K562 (cell line): ENCODE results near the gene VNN1.

Experiments
- CBFB ChIP-seq: sonication (generic); formaldehyde crosslinking; IDR thresholded peaks from 2 replicates; pipeline ENCODE4 v1.4.0; 2020; ENCODE audit warnings: mild to moderate bottlenecking, missing genetic modification reagents
- EZH2 ChIP-seq: IDR thresholded peaks from 2 replicates; pipeline ENCODE4 v1.6.1; 2012; ENCODE audit warnings: low read depth, mild to moderate bottlenecking, inconsistent platforms, low read length, borderline replicate concordance
- U2AF1 ChIP-seq: fragments of 200-400 bp; formaldehyde crosslinking; optimal IDR thresholded peaks from 2 replicates; pipeline ENCODE3; 2017; ENCODE audit warnings: mild to moderate bottlenecking, low read depth, low read length, moderate library complexity
- ZEB2 ChIP-seq: fragments of 450-650 bp; IDR thresholded peaks from 2 replicates; pipeline ENCODE4 v1.6.1; 2016
- TF ChIP-seq, protein P1 (sequence below), 3 experiments: IDR thresholded peaks in 2 of 3; conservative IDR thresholded peaks in 1 of 3; 2 replicates each; pipeline ENCODE4 v1.5.1; 2011 to 2012; ENCODE audit warnings: low read length in 3 of 3, mild to moderate bottlenecking in 3 of 3, control low read depth in 2 of 3, improper control_type of control experiment in 1 of 3, inconsistent platforms in 1 of 3, low read depth in 1 of 3, mixed read lengths in 1 of 3, moderate library complexity in 1 of 3; ENCODE audit not compliant: insufficient read depth in 2 of 3
- TF ChIP-seq, protein P2 (sequence below): fragments of 200-600 bp; sonication (generic); IDR thresholded peaks from one replicate; pipeline ENCODE4 v1.6.1; 2012; ENCODE audit warnings: mild to moderate bottlenecking, low read depth, low read length, inconsistent platforms
- TF ChIP-seq, protein P3 (sequence below): fragments of 150-350 bp; conservative IDR thresholded peaks from 2 replicates; pipeline ENCODE4 v1.6.1; 2014; ENCODE audit warnings: low read length
- TF ChIP-seq, protein P4 (sequence below): sonication (generic); formaldehyde crosslinking; IDR thresholded peaks from 2 replicates; pipeline ENCODE4 v1.8.0; 2022; ENCODE audit warnings: mild to moderate bottlenecking, missing genetic modification reagents

DNA sequence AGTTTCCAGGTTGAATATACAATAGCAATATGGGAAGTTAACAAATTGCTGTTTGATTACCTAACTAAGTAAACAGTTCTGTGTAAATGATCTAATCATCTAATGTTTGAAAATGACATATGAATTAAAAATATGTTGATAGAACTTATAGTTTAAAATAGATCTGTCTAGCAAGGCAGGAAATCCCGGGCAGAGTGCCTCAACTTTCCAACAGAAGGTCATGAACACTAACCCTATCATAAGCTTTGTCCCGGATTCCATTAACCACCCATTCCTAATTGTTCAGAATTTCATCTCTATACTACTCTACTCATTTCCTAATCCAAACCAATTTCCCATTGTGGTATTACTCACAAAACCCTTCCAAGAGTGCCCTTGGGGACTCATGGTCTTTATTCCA lies 65.0 kb downstream of the VNN1 start:
- TF ChIP-seq, protein P1, sequence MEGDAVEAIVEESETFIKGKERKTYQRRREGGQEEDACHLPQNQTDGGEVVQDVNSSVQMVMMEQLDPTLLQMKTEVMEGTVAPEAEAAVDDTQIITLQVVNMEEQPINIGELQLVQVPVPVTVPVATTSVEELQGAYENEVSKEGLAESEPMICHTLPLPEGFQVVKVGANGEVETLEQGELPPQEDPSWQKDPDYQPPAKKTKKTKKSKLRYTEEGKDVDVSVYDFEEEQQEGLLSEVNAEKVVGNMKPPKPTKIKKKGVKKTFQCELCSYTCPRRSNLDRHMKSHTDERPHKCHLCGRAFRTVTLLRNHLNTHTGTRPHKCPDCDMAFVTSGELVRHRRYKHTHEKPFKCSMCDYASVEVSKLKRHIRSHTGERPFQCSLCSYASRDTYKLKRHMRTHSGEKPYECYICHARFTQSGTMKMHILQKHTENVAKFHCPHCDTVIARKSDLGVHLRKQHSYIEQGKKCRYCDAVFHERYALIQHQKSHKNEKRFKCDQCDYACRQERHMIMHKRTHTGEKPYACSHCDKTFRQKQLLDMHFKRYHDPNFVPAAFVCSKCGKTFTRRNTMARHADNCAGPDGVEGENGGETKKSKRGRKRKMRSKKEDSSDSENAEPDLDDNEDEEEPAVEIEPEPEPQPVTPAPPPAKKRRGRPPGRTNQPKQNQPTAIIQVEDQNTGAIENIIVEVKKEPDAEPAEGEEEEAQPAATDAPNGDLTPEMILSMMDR (IDR thresholded peaks at IDR 0.05 in 2 of 3, conservative IDR thresholded peaks at IDR 0.05 in 1 of 3; ENCODE audit: insufficient read depth in 2 of 3, low read depth in 1 of 3, low read length in 3 of 3) = no peak
- TF ChIP-seq, protein P2, sequence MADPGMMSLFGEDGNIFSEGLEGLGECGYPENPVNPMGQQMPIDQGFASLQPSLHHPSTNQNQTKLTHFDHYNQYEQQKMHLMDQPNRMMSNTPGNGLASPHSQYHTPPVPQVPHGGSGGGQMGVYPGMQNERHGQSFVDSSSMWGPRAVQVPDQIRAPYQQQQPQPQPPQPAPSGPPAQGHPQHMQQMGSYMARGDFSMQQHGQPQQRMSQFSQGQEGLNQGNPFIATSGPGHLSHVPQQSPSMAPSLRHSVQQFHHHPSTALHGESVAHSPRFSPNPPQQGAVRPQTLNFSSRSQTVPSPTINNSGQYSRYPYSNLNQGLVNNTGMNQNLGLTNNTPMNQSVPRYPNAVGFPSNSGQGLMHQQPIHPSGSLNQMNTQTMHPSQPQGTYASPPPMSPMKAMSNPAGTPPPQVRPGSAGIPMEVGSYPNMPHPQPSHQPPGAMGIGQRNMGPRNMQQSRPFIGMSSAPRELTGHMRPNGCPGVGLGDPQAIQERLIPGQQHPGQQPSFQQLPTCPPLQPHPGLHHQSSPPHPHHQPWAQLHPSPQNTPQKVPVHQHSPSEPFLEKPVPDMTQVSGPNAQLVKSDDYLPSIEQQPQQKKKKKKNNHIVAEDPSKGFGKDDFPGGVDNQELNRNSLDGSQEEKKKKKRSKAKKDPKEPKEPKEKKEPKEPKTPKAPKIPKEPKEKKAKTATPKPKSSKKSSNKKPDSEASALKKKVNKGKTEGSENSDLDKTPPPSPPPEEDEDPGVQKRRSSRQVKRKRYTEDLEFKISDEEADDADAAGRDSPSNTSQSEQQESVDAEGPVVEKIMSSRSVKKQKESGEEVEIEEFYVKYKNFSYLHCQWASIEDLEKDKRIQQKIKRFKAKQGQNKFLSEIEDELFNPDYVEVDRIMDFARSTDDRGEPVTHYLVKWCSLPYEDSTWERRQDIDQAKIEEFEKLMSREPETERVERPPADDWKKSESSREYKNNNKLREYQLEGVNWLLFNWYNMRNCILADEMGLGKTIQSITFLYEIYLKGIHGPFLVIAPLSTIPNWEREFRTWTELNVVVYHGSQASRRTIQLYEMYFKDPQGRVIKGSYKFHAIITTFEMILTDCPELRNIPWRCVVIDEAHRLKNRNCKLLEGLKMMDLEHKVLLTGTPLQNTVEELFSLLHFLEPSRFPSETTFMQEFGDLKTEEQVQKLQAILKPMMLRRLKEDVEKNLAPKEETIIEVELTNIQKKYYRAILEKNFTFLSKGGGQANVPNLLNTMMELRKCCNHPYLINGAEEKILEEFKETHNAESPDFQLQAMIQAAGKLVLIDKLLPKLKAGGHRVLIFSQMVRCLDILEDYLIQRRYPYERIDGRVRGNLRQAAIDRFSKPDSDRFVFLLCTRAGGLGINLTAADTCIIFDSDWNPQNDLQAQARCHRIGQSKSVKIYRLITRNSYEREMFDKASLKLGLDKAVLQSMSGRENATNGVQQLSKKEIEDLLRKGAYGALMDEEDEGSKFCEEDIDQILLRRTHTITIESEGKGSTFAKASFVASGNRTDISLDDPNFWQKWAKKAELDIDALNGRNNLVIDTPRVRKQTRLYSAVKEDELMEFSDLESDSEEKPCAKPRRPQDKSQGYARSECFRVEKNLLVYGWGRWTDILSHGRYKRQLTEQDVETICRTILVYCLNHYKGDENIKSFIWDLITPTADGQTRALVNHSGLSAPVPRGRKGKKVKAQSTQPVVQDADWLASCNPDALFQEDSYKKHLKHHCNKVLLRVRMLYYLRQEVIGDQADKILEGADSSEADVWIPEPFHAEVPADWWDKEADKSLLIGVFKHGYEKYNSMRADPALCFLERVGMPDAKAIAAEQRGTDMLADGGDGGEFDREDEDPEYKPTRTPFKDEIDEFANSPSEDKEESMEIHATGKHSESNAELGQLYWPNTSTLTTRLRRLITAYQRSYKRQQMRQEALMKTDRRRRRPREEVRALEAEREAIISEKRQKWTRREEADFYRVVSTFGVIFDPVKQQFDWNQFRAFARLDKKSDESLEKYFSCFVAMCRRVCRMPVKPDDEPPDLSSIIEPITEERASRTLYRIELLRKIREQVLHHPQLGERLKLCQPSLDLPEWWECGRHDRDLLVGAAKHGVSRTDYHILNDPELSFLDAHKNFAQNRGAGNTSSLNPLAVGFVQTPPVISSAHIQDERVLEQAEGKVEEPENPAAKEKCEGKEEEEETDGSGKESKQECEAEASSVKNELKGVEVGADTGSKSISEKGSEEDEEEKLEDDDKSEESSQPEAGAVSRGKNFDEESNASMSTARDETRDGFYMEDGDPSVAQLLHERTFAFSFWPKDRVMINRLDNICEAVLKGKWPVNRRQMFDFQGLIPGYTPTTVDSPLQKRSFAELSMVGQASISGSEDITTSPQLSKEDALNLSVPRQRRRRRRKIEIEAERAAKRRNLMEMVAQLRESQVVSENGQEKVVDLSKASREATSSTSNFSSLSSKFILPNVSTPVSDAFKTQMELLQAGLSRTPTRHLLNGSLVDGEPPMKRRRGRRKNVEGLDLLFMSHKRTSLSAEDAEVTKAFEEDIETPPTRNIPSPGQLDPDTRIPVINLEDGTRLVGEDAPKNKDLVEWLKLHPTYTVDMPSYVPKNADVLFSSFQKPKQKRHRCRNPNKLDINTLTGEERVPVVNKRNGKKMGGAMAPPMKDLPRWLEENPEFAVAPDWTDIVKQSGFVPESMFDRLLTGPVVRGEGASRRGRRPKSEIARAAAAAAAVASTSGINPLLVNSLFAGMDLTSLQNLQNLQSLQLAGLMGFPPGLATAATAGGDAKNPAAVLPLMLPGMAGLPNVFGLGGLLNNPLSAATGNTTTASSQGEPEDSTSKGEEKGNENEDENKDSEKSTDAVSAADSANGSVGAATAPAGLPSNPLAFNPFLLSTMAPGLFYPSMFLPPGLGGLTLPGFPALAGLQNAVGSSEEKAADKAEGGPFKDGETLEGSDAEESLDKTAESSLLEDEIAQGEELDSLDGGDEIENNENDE = no peak
- no peak for TF ChIP-seq EZH2
- TF ChIP-seq ZEB2 = no peak
- TF ChIP-seq CBFB (CRISPR knock-in tag) = no peak
- TF ChIP-seq, protein P3, sequence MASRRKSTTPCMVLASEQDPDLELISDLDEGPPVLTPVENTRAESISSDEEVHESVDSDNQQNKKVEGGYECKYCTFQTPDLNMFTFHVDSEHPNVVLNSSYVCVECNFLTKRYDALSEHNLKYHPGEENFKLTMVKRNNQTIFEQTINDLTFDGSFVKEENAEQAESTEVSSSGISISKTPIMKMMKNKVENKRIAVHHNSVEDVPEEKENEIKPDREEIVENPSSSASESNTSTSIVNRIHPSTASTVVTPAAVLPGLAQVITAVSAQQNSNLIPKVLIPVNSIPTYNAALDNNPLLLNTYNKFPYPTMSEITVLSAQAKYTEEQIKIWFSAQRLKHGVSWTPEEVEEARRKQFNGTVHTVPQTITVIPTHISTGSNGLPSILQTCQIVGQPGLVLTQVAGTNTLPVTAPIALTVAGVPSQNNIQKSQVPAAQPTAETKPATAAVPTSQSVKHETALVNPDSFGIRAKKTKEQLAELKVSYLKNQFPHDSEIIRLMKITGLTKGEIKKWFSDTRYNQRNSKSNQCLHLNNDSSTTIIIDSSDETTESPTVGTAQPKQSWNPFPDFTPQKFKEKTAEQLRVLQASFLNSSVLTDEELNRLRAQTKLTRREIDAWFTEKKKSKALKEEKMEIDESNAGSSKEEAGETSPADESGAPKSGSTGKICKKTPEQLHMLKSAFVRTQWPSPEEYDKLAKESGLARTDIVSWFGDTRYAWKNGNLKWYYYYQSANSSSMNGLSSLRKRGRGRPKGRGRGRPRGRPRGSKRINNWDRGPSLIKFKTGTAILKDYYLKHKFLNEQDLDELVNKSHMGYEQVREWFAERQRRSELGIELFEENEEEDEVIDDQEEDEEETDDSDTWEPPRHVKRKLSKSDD = no peak
- TF ChIP-seq, protein P4, sequence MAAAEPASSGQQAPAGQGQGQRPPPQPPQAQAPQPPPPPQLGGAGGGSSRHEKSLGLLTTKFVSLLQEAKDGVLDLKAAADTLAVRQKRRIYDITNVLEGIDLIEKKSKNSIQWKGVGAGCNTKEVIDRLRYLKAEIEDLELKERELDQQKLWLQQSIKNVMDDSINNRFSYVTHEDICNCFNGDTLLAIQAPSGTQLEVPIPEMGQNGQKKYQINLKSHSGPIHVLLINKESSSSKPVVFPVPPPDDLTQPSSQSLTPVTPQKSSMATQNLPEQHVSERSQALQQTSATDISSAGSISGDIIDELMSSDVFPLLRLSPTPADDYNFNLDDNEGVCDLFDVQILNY (CRISPR knock-in tag) = no peak
- no peak for TF ChIP-seq U2AF1
